Activated CD4-positive, alpha-beta T cell treated with anti-CD3 and anti-CD28 coated beads, Interleukin-2, amount 10 ng/mL, durations not matched to agents 24 days and 14 days (primary cell): Measurements from ENCODE around the gene LAG3. TPM values are rescaled to one million over a fixed set of nuclear protein-coding genes. Genes with fewer than 3 reads are reported as not detected.

ENCODE experiments used
- DNase-seq: peaks from one replicate; pipeline ENCODE4 v3.0.0; 2022
- H3K27ac Mint-ChIP-seq: one replicate; pipeline ENCODE4 v1.8.0; 2022; ENCODE audit warnings: mild to moderate bottlenecking, mixed read lengths
- H3K27me3 Mint-ChIP-seq: one replicate; pipeline ENCODE4 v1.8.0; 2022; ENCODE audit warnings: mixed read lengths
- H3K36me3 Mint-ChIP-seq: one replicate; pipeline ENCODE4 v1.8.0; 2022; ENCODE audit warnings: low read depth, mild to moderate bottlenecking, mixed read lengths
- H3K4me1 Mint-ChIP-seq: one replicate; pipeline ENCODE4 v1.8.0; 2021; ENCODE audit warnings: mixed read lengths
- H3K4me3 Mint-ChIP-seq: one replicate; pipeline ENCODE4 v1.8.0; 2022; ENCODE audit warnings: mild to moderate bottlenecking, moderate library complexity, mixed read lengths
- H3K9me3 Mint-ChIP-seq: one replicate; pipeline ENCODE4 v1.8.0; 2021; ENCODE audit warnings: mixed read lengths
- intact Hi-C: fragments of 100-400 bp; cut with micrococcal nuclease; formaldehyde crosslinking; loops from one replicate; pipeline ENCODE4 v1.15.1; 2023
- total RNA-seq: library from RNA; stranded (reverse); gene quantifications from 2 replicates; pipeline ENCODE4 v1.2.3, GENCODE V29; 2022

LAG3 gene
- total RNA-seq, 1 donor from 2014 or later, result 269 TPM

DNA sequence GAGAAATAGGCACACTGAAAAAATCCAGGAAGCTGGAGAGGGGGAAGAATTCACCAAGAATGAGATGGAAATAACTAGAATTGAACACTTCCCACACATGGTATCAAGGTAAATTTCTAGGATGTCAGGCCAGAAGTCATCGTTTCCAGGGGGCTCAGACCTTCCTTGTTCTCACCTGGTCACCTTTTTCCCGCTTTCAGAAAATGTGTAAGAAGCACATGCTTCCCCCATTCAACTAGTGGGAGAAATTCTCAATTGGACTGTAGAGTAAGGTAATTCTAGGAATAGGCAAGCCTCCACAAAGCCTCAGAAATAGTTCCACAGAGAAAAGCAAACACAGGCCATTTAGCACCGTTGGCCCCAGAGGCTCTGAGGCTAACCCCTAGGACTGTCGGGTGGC is 8.9 kb upstream of the LAG3 start:
- Mint-ChIP-seq H3K4me1 (peaks cover 36% of the 10 kb centered on the region), H3K36me3 (peaks cover 4% of the 10 kb centered on the region), H3K27ac (no peak overlapping the region), H3K4me3 (no peak overlapping the region), H3K9me3 (no peaks in the 10 kb centered on the region), H3K27me3 (peaks cover 7% of the 10 kb centered on the region)
- DNase-seq, result no peak
- intact Hi-C loops, result no loop called here

DNA sequence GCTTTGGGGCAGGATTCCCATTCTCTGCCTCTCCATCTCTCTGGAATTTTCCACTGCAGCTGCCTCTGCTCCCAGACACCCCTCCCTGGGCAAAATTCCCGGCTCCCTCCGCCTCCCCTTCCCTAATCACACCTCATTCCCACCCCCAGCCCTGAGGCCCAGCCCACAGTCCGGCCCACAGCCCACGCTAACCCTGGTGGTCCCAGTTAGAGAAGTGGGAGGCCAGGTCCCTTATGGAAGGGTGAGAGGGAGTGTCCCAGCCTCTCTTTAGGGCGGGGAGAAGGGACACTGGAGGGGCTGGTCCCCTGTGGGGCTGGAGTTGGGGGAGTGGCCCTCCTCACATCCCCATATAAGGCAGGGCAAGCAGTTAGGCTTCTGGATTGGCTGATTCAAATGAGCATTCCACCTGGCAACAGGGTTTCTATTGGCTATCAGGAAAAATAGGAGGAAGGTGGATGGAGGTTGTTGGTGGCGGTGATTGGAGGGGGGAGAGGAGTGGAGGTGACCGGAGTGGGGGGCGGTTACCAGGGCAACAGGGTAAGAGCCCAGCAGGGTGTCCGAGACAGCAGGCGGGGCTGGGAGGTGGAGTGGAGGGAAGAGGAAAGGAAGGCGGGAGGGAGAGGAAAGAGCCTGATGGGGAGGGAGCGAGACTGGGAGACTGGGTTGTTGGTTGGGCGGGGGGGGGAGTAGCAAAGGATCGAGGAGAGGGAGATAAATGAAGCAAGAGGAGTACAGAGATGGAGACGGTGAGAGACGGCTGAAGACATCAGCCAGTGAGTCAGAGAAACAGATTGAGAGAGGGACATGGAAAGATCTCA is 8.1 kb upstream of the LAG3 start:
- Mint-ChIP-seq H3K27me3 (peaks cover 7% of the 10 kb centered on the region), H3K4me3 (peak overlapping the region; percentile 75), H3K27ac (peak overlapping the region; percentile 70), H3K9me3 (no peaks in the 10 kb centered on the region), H3K4me1 (peaks cover 36% of the 10 kb centered on the region), H3K36me3 (peaks cover 8% of the 10 kb centered on the region)
- peak; percentile 91 for DNase-seq
- intact Hi-C loops, result loop anchor here (2.0 kb wide), 1 partner anchor 109 kb away; the partner anchor contains the start of gene SPSB2

DNA sequence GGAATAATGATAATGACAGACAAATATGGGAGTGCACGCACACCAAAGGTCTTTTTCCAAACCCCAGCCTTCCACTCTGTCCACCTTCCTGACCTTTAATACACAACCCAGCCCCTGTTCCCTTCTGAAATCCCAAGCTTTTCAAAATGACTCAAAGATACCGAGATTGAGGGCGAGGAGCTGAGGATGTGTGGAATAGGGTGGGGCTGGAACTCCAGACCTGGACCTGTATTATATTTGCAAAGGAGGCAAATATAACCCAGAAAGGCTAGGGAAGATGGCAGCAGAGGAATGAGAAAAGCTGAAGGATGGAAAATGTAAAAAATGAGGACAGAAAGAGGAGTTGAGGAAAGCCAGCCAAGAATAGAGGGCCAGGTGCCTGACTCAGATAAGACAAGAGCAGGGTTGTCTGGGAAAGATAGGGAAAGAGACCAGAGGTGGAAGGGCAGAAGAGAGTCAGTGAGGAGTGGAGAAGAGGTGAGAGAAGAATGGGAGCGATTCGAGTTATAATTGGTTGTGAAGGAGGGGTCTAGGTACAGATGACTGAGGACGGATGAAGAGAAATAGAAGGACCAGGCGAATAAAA is 7.2 kb upstream of the LAG3 start:
- no peak for DNase-seq
- Mint-ChIP-seq H3K27ac (peak overlapping the region; percentile 43), H3K4me1 (peaks cover 44% of the 10 kb centered on the region), H3K36me3 (peaks cover 13% of the 10 kb centered on the region), H3K27me3 (peaks cover 7% of the 10 kb centered on the region), H3K9me3 (no peaks in the 10 kb centered on the region), H3K4me3 (peak overlapping the region; percentile 73)
- intact Hi-C loops, result loop anchor here (2.0 to 5.0 kb wide), 2 partner anchors 62 to 108 kb away; partner anchors contain the start of genes P3H3 and SPSB2

DNA sequence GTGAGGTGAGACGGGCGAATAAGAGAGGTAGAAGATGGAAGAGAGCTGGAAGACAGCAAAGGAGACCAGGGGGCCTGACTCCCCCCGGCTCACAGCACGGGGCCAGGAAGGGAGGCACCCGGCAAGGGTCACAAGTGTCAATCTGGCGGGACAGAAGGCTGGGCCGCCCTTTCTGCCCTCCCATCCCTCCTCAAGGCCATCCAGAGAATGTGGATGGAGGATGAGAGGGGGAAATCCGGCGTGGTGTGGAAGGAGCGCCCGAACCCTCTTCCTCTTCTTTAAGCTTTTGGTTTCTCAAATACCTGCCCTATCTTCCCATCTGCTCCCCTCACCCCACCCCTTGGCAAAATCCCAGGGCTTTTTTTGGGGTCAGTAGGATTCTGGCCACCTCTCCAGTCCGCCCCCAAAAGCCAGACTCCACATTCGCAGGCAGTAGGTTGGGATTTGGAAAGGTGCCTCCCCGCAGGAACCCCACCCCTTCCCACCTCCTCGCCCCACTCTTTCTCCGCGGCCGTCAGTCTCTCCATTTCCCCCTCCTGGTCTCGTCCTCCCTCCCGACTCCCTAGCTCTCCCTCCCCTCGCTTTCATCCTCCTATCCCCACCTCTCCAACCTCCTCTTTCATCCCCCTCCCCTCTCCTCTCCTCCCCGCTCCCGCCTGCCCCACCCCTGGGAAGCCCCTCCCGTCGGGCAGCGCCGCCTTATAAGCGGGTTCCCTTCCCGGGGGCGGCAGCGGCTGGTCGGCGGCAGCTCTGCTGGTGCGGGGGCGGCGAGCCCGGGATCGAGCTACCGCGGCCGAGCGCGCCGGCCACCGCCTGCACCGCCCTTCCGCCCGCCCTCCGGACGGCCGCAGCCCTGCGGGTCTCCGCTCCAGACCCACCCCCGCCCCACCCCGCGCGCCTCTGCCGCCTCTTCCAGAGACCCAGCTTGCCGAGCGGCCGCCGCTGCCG is 6.4 kb upstream of the LAG3 start, which contains the start of gene PTMS:
Gene PTMS, plus strand, starts transcription at position 730 of the 948 bp plus-strand sequence. CDS start 343 bp downstream, outside the sequence.
- H3K9me3 Mint-ChIP-seq, result no peaks in the 10 kb centered on the region
- peaks cover 18% of the 10 kb centered on the region for H3K36me3 Mint-ChIP-seq
- H3K4me3 Mint-ChIP-seq, result peak within 1 kb of the TSS; percentile 86
- intact Hi-C loops, result loop anchor here (1.0 to 5.0 kb wide), 4 partner anchors 9 to 107 kb away; partner anchors contain the start of genes CD4, P3H3 and SPSB2
- peaks cover 48% of the 10 kb centered on the region for H3K4me1 Mint-ChIP-seq
- DNase-seq, result peak; percentile 85
- H3K27ac Mint-ChIP-seq, result peak within 1 kb of the TSS; percentile 86
- peaks cover 7% of the 10 kb centered on the region for H3K27me3 Mint-ChIP-seq

DNA sequence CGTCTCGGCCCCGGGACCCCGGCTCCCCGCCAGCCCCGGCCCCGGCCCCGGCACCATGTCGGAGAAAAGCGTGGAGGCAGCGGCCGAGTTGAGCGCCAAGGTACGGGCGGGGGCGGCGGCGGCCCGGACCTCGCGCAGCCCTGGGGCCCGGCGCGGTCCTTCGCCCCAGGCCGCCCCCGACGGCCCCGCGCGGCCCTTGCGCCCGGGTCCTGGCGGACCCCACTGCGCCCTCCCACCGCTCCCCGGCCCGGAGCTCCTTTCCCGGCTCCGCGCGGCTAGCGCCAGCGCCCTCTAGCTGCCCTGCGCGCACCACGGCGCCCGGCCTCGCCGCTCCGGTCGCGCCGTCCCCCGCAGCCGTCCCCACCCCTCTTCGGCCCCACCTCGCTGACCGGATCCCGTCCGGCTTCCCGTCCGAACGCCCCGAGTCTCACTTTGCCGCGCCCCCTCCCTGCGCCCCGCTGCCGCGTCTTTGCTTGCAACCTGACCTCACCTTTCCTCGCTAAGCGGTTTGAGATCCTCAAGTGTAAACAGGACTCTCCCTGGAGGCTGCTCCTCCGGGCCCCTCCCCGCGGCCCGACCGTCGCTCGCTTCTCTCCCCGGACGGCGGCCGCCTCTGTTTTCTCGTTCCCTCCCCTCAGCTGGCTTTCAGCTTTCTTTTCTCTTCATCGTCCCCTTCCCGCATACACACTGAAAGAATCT is 5.5 kb upstream of the LAG3 start:
- peaks cover 57% of the 10 kb centered on the region for H3K4me1 Mint-ChIP-seq

DNA sequence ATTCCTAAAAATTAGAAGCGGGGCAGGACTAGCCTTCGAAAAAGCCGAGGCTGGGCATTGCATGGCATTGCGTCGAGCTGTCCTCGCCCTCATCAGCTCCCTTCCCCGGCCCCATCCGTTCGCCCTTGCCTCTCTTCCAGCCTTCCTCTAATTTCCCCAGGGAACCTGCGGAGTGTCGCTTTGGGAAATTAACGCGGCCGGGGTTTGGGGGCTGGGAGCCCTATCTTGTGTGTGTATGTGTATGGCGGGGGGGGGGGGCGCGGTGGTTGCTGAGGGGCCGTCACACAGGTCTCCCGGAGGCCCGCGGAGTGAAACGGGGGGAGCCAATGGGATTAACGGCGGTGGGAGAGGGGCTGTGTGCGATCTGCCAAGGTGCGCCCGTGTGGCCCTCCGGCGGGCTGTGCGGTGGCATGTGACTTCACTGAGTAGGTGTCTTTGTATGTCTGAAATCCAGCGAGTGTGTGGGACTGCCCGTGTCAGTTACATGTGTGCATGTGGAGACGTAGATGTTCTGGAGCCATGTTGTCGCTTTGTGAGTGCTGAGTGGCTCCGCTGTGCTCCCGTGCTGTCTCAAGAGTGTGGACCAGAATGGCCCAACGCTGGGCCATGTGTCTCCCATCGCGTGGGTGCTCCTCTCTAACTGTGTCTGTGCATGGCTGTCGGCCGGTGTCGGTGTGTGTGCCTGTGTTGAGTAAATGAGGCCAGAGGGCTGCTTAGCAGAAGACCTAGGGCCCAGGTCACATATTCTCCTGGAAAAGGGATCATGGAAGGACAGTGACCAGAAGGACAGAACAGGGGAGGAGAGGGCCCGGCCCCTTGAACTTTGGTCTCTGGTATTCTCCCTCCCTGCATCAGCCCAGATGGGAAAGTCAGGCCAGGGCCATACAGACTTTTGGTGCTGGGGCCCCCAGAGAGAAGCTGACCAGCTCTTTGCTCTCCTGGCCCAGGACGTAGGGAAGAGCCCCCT is 4.7 kb upstream of the LAG3 start:
- peaks cover 60% of the 10 kb centered on the region for H3K4me1 Mint-ChIP-seq
- intact Hi-C loops, result loop anchor here (1.0 to 5.0 kb wide), 2 partner anchors 14 to 60 kb away; partner anchors contain the start of genes MLF2 and P3H3

More for the DNA sequence above, 5.5 kb upstream of the LAG3 start:
- Mint-ChIP-seq H3K4me3 (peak overlapping the region; percentile 86), H3K27ac (peak overlapping the region; percentile 86), H3K27me3 (peaks cover 7% of the 10 kb centered on the region), H3K36me3 (peaks cover 24% of the 10 kb centered on the region), H3K9me3 (no peaks in the 10 kb centered on the region)
- peak; percentile 92 for DNase-seq
- intact Hi-C loops, result loop anchor here (1.0 to 5.0 kb wide), 4 partner anchors 9 to 61 kb away; partner anchors contain the start of genes CD4, MLF2 and P3H3

DNA sequence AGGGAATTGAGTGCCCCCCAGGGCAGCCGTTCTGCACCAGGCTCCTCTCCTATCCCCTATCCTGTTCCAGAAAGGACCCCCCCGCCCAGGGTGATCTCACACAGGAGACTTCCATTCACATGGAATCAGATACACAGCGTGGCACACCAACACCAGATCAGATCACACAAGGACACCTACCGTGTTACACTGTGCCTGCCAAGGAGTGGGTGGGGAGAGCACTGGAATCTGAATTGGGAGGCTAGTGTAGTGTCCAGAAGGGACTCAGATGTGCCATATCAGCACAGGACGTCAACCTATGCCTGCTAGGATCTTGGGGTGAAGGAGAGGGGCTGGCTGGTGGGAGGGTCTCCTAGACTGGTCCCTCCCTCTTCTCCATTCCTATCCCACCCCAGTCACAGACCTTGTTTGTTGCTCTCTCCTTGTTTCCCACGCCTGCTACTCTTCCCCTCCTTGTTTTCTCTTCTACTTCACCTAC is 3.8 kb upstream of the LAG3 start:
- no peak for DNase-seq
- peaks cover 33% of the 10 kb centered on the region for H3K36me3 Mint-ChIP-seq
- intact Hi-C loops, result loop anchor here (5.0 kb wide), 1 partner anchor 59 kb away; the partner anchor contains the start of gene P3H3
- peaks cover 60% of the 10 kb centered on the region for H3K4me1 Mint-ChIP-seq
- H3K27me3 Mint-ChIP-seq, result peaks cover 7% of the 10 kb centered on the region
- H3K27ac Mint-ChIP-seq, result peak overlapping the region; percentile 5
- peak overlapping the region; percentile 86 for H3K4me3 Mint-ChIP-seq
- no peaks in the 10 kb centered on the region for H3K9me3 Mint-ChIP-seq

More for the DNA sequence above, 4.7 kb upstream of the LAG3 start:
- peaks cover 29% of the 10 kb centered on the region for H3K36me3 Mint-ChIP-seq
- H3K4me3 Mint-ChIP-seq, result peak overlapping the region; percentile 86
- peaks cover 7% of the 10 kb centered on the region for H3K27me3 Mint-ChIP-seq
- no peaks in the 10 kb centered on the region for H3K9me3 Mint-ChIP-seq
- no peak for DNase-seq
- peak overlapping the region; percentile 86 for H3K27ac Mint-ChIP-seq

DNA sequence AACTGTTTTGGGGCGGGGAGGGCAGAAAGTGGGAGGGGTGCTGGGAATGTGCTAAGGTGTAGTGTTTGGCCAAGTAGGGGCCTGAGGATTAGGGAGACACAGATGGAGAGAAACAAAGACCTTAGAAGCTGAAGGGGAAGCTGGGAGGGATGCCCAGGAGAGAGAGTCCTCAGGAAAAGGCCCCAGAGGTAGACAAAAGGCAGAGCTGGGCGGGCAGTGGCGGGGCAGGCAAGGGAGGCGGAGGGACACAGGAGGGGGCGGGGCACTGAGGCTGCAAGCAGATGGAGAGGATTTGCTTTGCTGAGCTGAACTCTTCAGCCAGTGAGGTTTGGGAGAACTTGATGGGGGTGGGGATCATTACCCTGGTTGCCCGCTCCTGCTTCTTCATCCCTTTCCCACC is 3.3 kb upstream of the LAG3 start:
- Mint-ChIP-seq H3K27ac (peak overlapping the region; percentile 5), H3K36me3 (peaks cover 36% of the 10 kb centered on the region), H3K27me3 (peaks cover 6% of the 10 kb centered on the region), H3K4me1 (peaks cover 59% of the 10 kb centered on the region), H3K4me3 (peak overlapping the region; percentile 86), H3K9me3 (no peaks in the 10 kb centered on the region)
- DNase-seq, result no peak
- intact Hi-C loops, result loop anchor here (5.0 kb wide), 1 partner anchor 58 kb away; the partner anchor contains the start of gene P3H3

DNA sequence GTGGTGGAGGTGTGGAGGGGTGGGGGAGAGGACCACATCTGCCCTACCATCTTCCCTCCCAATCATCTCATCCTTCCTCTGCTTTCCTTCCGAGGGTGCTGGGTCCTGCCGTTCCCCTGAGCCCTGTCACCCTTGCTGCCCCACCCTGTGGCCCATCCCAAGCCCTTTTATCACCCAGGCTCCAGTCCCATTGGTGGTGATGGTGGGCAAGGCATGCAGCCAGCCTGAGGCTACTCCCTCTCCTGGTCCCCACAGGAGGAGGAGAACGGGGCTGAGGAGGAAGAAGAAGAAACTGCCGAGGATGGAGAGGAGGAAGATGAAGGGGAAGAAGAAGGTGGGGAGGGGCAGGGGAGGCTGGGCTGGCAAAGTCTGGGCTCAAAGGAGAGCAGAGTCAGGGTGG is 2.7 kb upstream of the LAG3 start:
- H3K4me1 Mint-ChIP-seq, result peaks cover 58% of the 10 kb centered on the region
- peak overlapping the region; percentile 86 for H3K4me3 Mint-ChIP-seq
- peaks cover 43% of the 10 kb centered on the region for H3K36me3 Mint-ChIP-seq
- DNase-seq, result no peak
- H3K27me3 Mint-ChIP-seq, result peaks cover 3% of the 10 kb centered on the region
- intact Hi-C loops, result loop anchor here (5.0 kb wide), 1 partner anchor 58 kb away; the partner anchor contains the start of gene P3H3
- peak overlapping the region; percentile 42 for H3K27ac Mint-ChIP-seq
- no peaks in the 10 kb centered on the region for H3K9me3 Mint-ChIP-seq

DNA sequence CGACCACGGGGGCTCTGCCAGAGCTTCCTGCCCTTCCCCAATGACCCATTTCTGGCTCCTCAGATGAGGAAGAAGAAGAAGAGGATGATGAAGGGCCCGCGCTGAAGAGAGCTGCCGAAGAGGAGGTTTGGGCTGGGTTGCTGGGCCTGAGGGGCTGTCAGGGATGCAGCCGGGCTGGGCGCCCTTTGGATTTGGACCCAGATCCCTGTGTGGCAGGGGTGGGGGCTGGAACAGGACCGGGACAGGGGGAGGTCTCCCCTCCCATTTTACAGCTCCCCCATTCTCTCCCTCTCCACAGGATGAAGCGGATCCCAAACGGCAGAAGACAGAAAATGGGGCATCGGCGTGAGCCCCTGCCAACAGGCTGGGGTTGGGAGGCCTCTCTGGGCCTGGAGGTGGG is 2.2 kb upstream of the LAG3 start:
- Mint-ChIP-seq H3K36me3 (peaks cover 47% of the 10 kb centered on the region), H3K4me1 (peaks cover 60% of the 10 kb centered on the region), H3K9me3 (no peaks in the 10 kb centered on the region), H3K27me3 (peaks cover 3% of the 10 kb centered on the region), H3K4me3 (peak overlapping the region; percentile 25), H3K27ac (peak overlapping the region; percentile 42)
- intact Hi-C loops, result no loop called here
- no peak for DNase-seq

DNA sequence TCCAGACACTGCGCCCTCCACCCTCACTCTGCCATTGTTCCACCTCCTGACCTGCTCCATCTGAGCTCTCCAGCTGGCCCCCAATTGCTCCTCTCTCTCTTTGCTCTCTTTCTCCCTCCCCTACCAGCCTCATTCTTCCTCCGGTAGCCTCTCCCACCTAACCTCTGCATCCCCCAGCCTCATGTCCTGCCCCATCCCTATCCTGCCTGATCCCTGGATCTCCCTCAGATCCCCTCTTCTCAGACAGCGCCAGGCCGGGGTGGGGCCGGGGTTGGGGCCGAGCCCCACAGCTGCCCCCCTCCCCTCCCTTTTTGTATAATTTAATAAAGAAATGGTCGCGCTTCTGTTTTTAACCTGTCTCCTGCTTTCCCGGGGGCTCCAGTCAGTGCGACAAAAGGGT is 1.7 kb upstream of the LAG3 start:
- no peak for DNase-seq
- no peaks in the 10 kb centered on the region for H3K9me3 Mint-ChIP-seq
- peak overlapping the region; percentile 90 for H3K27ac Mint-ChIP-seq
- H3K4me1 Mint-ChIP-seq, result peaks cover 60% of the 10 kb centered on the region
- intact Hi-C loops, result no loop called here
- H3K4me3 Mint-ChIP-seq, result peak overlapping the region; percentile 46
- peaks cover 52% of the 10 kb centered on the region for H3K36me3 Mint-ChIP-seq
- no peaks in the 10 kb centered on the region for H3K27me3 Mint-ChIP-seq
